ENCODE measurements around the gene BCL6. TPM values are rescaled to one million over a fixed set of nuclear protein-coding genes. Genes with fewer than 3 reads are reported as not detected.

BCL6 gene
- total RNA-seq, 4 donors from 2014 or later: 7.4 to 79.2 (median 25.7) TPM

DNA sequence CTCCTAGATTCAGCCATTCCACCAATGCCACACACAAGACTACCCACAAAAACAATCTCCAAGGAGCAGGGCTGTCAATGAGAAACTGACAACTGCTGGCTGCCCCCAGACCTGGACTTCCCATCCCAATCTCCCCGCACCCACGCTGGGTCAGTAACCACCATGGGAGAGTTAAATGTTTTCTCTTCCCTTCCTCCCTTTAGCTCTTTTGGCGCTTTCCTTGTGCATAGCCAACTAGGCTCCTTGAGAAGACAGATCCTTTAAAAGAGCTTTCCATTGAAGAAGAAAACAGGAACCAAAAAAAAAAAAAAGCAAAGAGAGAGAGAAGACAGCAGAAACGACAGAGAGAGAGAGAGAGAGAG is 8.3 kb downstream of the BCL6 start:
- H3K27me3 ChIP-seq: no peaks in the 10 kb centered on the region
- DNase-seq: no peak
- peak overlapping the region in 3 of 4 donors; percentile 17 to 89 (median 78) for H3K27ac ChIP-seq
- no peaks in the 10 kb centered on the region for H3K9me3 ChIP-seq
- TF ChIP-seq, protein P1, sequence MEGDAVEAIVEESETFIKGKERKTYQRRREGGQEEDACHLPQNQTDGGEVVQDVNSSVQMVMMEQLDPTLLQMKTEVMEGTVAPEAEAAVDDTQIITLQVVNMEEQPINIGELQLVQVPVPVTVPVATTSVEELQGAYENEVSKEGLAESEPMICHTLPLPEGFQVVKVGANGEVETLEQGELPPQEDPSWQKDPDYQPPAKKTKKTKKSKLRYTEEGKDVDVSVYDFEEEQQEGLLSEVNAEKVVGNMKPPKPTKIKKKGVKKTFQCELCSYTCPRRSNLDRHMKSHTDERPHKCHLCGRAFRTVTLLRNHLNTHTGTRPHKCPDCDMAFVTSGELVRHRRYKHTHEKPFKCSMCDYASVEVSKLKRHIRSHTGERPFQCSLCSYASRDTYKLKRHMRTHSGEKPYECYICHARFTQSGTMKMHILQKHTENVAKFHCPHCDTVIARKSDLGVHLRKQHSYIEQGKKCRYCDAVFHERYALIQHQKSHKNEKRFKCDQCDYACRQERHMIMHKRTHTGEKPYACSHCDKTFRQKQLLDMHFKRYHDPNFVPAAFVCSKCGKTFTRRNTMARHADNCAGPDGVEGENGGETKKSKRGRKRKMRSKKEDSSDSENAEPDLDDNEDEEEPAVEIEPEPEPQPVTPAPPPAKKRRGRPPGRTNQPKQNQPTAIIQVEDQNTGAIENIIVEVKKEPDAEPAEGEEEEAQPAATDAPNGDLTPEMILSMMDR (IDR thresholded peaks at IDR 0.05): no peak
- no peak for TF ChIP-seq POLR2A (IDR thresholded peaks at IDR 0.05)
- H3K4me3 ChIP-seq: peak overlapping the region in 3 of 4 donors; percentile 57 to 68 (median 59)
- H3K36me3 ChIP-seq: peaks cover 0 to 17% (median 0%) of the 10 kb centered on the region in 3 donors
- H3K4me1 ChIP-seq: peaks cover 0 to 19% (median 8%) of the 10 kb centered on the region in 4 donors

DNA sequence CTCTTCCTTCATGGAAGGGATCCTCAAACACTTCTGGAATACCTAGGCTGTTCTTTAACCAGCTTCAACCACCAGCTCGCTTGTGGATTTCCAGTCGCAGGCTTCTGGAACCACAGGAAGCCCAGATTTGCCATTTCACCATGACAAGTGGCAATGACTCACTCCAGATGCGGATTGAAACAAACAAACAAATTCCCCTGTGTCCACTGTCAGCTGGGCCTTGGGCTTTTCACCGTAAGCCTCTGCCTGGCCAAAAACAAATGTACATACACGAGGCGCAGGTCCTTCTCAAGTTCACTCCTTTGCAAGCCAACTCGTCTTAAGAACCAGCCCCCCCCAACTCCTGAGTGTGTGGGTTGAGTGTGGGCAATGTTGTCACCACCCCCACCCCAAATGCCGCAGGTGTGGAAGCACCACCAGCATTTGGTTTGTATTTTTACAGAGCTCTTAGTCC is 8.8 kb downstream of the BCL6 start:
- Histone ChIP-seq H3K36me3 (peaks cover 0 to 22% (median 0%) of the 10 kb centered on the region in 3 donors), H3K27ac (peak overlapping the region; percentile 6 to 32 (median 16)), H3K4me3 (peak overlapping the region in 1 of 4 donors; percentile 59), H3K4me1 (peaks cover 0 to 19% (median 6%) of the 10 kb centered on the region in 4 donors), H3K9me3 (no peaks in the 10 kb centered on the region), H3K27me3 (no peaks in the 10 kb centered on the region)
- no peak for TF ChIP-seq POLR2A (IDR thresholded peaks at IDR 0.05)
- TF ChIP-seq, protein P1 (IDR thresholded peaks at IDR 0.05): no peak
- no peak for DNase-seq

DNA sequence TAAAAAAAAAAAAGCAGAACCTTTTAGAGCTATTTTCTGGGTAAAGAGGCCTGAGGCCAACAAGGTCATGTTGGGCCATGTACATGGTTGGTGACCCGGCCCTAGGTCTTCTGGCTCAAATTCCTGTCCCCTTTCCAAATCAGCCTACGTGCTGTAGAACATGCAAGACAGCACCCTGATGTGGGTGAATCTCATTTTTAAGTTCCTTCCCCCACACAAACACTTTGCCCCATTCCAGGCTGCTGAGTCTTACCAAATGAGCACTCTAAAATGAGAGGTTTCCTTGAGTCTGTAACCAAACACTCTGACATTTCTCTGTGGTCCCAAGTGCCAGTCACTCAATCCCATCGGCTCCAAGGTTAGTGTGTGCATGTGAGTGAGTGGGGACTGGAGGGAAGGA is 9.4 kb downstream of the BCL6 start:
- Histone ChIP-seq H3K4me3 (no peak overlapping the region), H3K27me3 (no peaks in the 10 kb centered on the region), H3K36me3 (peaks cover 0 to 28% (median 1%) of the 10 kb centered on the region in 3 donors), H3K27ac (peak overlapping the region in 1 of 4 donors; percentile 16), H3K9me3 (no peaks in the 10 kb centered on the region), H3K4me1 (peaks cover 0 to 19% (median 6%) of the 10 kb centered on the region in 4 donors)
- no peak for DNase-seq
- TF ChIP-seq, protein P1 (IDR thresholded peaks at IDR 0.05): no peak
- TF ChIP-seq POLR2A (IDR thresholded peaks at IDR 0.05): no peak

DNA sequence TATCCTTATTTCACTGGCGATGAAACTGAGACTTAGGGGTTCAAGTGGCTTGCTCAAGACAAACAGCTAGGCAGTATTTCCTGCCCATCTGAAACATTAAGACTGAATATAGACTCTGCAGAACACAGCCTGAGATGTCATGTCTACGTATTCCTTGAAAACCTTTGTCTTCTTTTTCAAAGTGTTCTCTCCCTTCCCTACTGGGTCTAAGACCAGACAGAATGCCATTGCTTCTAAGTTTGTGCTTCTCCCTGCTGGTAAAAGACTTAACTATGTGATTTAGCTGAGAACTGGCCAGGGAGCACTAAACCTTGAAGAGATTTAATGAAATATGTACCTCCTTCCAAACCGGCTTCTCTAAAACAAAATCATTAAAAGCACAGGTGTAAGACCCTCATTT is 9.9 kb downstream of the BCL6 start:
- Histone ChIP-seq H3K9me3 (no peaks in the 10 kb centered on the region), H3K4me3 (no peak overlapping the region), H3K27ac (no peak overlapping the region), H3K36me3 (peaks cover 0 to 33% (median 4%) of the 10 kb centered on the region in 3 donors), H3K27me3 (no peaks in the 10 kb centered on the region), H3K4me1 (peaks cover 0 to 15% (median 4%) of the 10 kb centered on the region in 4 donors)
- DNase-seq: no peak
- TF ChIP-seq, protein P1 (IDR thresholded peaks at IDR 0.05): no peak
- no peak for TF ChIP-seq POLR2A (IDR thresholded peaks at IDR 0.05)

DNA sequence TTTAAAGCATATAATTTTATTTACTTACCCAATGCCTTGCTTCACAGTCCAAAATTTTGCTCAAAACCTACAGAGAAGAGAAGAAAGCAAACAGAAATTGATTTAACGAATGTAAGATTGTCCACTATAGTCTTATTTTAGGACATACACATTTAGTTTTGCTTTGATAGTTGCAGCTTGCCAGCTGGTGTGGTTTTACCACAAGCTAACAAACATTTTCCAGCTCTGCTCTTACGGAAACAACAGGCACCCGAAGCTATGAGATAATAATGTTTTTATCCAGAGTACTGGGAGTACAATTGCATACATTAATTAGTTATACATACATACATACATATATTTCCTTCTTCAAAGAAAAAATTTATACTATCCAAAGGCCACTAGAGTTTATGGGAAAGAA is 10.4 kb downstream of the BCL6 start:
- no peak for DNase-seq
- Histone ChIP-seq H3K4me1 (peaks cover 0 to 11% (median 0%) of the 10 kb centered on the region in 4 donors), H3K27me3 (no peaks in the 10 kb centered on the region), H3K27ac (no peak overlapping the region), H3K36me3 (peaks cover 0 to 37% (median 4%) of the 10 kb centered on the region in 3 donors), H3K4me3 (no peak overlapping the region), H3K9me3 (no peaks in the 10 kb centered on the region)
- TF ChIP-seq, protein P1 (IDR thresholded peaks at IDR 0.05): no peak
- no peak for TF ChIP-seq POLR2A (IDR thresholded peaks at IDR 0.05)
